GM21723 (cell line): ENCODE data around the gene PGK1.

Source experiments
- ATAC-seq: cut with Tn5 transposase; IDR thresholded peaks from one replicate; pipeline ENCODE4 v1.9.1; 2021; ENCODE audit warnings: mild to moderate bottlenecking, moderate library complexity; ENCODE audit not compliant: unreplicated experiment

PGK1 gene

DNA sequence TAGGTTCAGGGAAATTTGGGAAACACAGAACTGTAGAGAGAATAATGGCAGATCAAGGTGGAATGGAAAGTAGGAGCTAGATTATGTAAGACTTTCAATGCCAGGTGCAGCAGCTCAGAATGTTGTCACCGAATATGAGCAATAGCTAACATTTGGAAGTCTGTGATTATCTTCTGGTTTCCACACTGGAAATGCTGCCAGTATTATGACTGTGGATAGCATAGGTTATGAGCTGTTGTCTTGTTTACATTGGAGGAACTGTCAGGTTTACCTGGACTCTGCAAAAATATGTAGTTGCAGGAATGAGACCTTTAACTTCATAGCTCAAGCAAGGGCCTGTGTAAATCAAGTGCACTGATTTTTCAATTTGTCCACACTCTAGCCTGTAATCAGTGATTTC lies 61.4 kb downstream of the PGK1 start:
- no peak for ATAC-seq

DNA sequence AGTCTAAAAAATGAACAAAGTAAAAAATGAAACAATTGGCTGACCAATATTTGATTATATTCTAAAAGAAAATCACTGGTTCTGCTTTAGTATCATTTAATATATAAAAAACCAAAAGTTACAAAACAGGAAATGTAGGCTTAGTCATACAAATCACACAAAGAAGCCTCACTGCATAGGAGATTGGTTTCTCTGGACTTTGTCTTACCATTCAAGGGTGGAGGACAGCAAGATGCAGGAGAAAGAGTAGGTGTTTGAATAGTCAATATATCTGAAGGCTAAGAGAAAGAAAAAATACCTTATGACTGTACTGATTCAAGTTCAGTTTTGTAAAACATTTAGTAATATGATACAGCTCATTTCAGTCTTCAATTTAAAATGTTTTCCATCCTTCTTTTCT lies 64.0 kb downstream of the PGK1 start:
- no peak for ATAC-seq
